Uterine smooth muscle cell (primary cell): ENCODE data around the gene DCP2. TPM values are rescaled to one million over a fixed set of nuclear protein-coding genes. Genes with fewer than 3 reads are reported as not detected.

Source experiments
- total RNA-seq: library from RNA; depleted of rRNA; stranded (reverse); fragments of >200 nt; gene quantifications from 2 replicates; pipeline ENCODE4 v1.2.3, GENCODE V29; 2014

DCP2 gene
- 26.6 and 30.7 TPM in 2 replicates for total RNA-seq

DNA sequence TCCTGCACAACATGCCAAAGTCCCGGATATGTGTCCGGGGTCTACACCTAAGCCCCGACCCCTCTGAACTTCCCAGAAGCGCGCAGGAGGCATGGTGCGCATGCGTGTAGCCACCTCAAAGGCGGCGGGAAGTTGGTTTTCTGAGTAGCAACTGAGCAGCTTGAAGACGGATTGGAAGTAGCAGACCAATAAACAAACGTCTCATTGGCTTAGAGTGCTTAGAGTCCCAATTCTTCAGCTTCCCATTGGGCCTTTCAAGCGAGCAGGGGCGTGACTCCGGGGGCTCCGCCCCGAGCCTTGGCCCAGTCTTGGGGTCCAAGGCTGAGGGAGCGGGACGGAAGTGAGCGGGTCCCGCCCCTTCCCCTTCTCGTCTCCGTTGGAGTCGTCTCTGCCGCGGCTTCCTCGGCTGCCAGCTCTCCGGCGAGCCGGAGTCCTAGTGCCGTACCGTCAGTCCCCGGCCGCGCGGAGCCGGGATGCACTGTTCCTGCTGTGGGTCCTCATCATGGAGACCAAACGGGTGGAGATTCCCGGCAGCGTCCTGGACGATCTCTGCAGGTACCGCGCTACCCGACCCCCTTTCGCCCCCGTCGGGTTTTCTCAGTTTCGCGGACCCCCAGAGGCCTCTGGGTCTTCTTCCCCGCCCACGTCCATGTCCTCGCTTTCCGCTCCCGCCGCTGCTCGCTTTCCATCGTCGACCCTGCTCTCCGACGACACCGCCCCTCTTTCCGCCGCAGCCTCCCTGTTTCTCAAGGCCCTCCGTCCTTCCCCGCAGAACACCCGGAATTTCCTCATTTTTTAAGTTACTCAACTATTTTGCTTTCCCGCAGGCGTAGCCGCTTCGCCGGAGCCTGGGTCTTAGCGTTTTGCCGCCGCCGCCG, at the start of gene DCP2:
Gene DCP2 (plus strand): TSS at position 367 of the 878 bp plus-strand sequence. CDS start 136 bp downstream, at position 503.

Other genes with a start within 250 kb of the DCP2 start
- 67.9 and 80.6 TPM in 2 replicates for gene APC, start 238.9 kb upstream of the DCP2 start, total RNA-seq
- 88.4 and 99.7 TPM in 2 replicates for gene SRP19, start 115.5 kb upstream of the DCP2 start, total RNA-seq
- gene REEP5, start 54.6 kb upstream of the DCP2 start, total RNA-seq: 39.6 and 43.1 TPM in 2 replicates